Measurements from ENCODE around the gene MARVELD3. TPM values are rescaled to one million over a fixed set of nuclear protein-coding genes. Genes with fewer than 3 reads are reported as not detected.

Gene MARVELD3
- total RNA-seq, 1 experiment from 2014 or later, result 28.6 TPM

DNA sequence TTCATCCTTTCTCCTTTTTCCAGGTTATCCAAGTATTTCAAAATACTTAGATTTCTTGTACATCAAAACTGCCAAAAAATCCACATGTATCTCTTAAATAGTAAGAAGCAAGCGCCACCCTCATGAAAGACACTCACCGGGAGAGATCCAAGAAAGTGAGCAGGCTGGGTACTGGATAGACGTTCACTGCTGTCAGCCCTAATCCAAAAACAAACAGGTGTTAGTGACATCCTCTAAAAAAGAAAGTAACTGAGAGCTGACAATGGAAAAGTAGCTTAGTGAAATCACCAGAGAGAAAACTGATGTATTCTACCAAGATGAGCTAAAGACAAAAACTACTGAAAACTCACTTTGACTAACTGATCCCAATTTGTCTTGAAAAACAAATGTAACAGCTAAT, 46.1 kb downstream of the MARVELD3 start:
- H3K9me2 ChIP-seq (ENCODE audit: insufficient read depth), result no peaks in the 10 kb centered on the region
- ChIA-PET POLR2A (ENCODE audit: unreplicated experiment) (no interaction called here), CTCF (no interaction called here)
- BruUV-seq (replicated peaks), result no TSS peak
- no peaks in the 10 kb centered on the region for H3K79me2 ChIP-seq (ENCODE audit: low read depth)
- H3F3A ChIP-seq (ENCODE audit: insufficient read depth, low read depth), result peaks cover 10% of the 10 kb centered on the region; the same call in 1 of the 2 replicates
- intact Hi-C loops (cut with micrococcal nuclease; ENCODE audit: unreplicated experiment), result no loop called here
- no peaks in the 10 kb centered on the region for H3K9me3 ChIP-seq (ENCODE audit: insufficient read depth, low read depth)
- TF ChIP-seq, protein P1, sequence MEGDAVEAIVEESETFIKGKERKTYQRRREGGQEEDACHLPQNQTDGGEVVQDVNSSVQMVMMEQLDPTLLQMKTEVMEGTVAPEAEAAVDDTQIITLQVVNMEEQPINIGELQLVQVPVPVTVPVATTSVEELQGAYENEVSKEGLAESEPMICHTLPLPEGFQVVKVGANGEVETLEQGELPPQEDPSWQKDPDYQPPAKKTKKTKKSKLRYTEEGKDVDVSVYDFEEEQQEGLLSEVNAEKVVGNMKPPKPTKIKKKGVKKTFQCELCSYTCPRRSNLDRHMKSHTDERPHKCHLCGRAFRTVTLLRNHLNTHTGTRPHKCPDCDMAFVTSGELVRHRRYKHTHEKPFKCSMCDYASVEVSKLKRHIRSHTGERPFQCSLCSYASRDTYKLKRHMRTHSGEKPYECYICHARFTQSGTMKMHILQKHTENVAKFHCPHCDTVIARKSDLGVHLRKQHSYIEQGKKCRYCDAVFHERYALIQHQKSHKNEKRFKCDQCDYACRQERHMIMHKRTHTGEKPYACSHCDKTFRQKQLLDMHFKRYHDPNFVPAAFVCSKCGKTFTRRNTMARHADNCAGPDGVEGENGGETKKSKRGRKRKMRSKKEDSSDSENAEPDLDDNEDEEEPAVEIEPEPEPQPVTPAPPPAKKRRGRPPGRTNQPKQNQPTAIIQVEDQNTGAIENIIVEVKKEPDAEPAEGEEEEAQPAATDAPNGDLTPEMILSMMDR (conservative IDR thresholded peaks at IDR 0.05), result no peak
- TF ChIP-seq EZH2 (IDR thresholded peaks at IDR 0.05; ENCODE audit: low read depth), result no peak
- H2AFZ ChIP-seq, result no peak overlapping the region
- no peaks in the 10 kb centered on the region for H3K27me3 ChIP-seq (ENCODE audit: insufficient read depth, low read depth)
- H3K4me3 ChIP-seq, result no peak overlapping the region
- no peak overlapping the region for H3K27ac ChIP-seq
- DNase-seq, result no peak
- no peak overlapping the region for H3K4me2 ChIP-seq
- no peaks in the 10 kb centered on the region for H3K4me1 ChIP-seq (replicated peaks; ENCODE audit: insufficient read depth)
- no peaks in the 10 kb centered on the region; the same call in 1 of the 2 replicates for H3K36me3 ChIP-seq (ENCODE audit: low read depth)
- H4K20me1 ChIP-seq (ENCODE audit: insufficient read depth), result no peaks in the 10 kb centered on the region

DNA sequence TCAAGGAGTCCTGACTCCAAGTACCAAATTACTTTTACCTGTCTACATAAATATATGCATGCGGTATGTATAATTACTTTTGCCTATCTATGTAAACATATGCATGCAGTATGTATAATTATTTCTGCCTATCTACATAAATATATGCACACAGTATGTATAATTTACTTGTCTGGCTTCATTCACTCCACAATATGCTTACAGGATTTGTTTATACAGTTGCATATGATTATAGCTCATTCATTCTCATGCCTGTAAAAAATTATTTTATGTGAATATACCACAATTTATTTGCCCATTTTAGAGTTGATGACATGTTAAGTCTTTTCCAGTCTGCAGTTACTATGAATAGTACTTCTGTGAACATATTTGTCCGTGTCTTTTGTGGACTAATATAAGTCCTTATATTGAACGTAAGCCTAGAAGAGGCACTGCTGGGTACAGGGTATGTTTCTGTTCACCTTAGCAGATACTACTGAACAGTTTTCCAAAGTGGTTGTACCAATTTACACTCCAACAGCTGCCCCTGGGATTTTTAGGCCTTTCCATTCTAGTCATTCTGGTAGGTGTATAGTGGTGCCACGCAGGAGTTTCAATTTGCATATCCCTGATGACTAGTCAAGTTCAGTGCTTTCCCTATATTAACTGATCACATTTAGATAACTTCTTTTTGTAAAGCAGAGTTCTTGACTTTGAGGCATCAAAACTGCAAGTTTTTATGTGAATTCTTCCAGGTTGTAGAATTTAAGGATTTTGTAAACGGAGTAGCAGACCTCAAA, 47.0 kb downstream of the MARVELD3 start:
- Histone ChIP-seq H3K27me3 (ENCODE audit: insufficient read depth, low read depth) (no peaks in the 10 kb centered on the region), H3K4me3 (no peak overlapping the region), H3K4me1 (replicated peaks; ENCODE audit: insufficient read depth) (no peaks in the 10 kb centered on the region), H3K9me2 (ENCODE audit: insufficient read depth) (no peaks in the 10 kb centered on the region), H3K4me2 (no peak overlapping the region), H3F3A (ENCODE audit: insufficient read depth, low read depth) (peaks cover 10% of the 10 kb centered on the region; the same call in 1 of the 2 replicates), H2AFZ (no peak overlapping the region), H4K20me1 (ENCODE audit: insufficient read depth) (no peaks in the 10 kb centered on the region), H3K79me2 (ENCODE audit: low read depth) (no peaks in the 10 kb centered on the region), H3K27ac (no peak overlapping the region), H3K36me3 (ENCODE audit: low read depth) (no peaks in the 10 kb centered on the region; the same call in 1 of the 2 replicates), H3K9me3 (ENCODE audit: insufficient read depth, low read depth) (no peaks in the 10 kb centered on the region)
- DNase-seq, result no peak
- CTCF ChIA-PET, result no interaction called here
- intact Hi-C loops (cut with micrococcal nuclease; ENCODE audit: unreplicated experiment), result no loop called here
- BruUV-seq (replicated peaks), result no TSS peak
- POLR2A ChIA-PET (ENCODE audit: unreplicated experiment), result interaction anchor here (0.6 kb wide), 1 partner anchor 17 kb away, joined by 5 read pairs; no protein-coding TSS in a partner anchor
- TF ChIP-seq, protein P1 (conservative IDR thresholded peaks at IDR 0.05), result no peak
- TF ChIP-seq EZH2 (IDR thresholded peaks at IDR 0.05; ENCODE audit: low read depth), result no peak

DNA sequence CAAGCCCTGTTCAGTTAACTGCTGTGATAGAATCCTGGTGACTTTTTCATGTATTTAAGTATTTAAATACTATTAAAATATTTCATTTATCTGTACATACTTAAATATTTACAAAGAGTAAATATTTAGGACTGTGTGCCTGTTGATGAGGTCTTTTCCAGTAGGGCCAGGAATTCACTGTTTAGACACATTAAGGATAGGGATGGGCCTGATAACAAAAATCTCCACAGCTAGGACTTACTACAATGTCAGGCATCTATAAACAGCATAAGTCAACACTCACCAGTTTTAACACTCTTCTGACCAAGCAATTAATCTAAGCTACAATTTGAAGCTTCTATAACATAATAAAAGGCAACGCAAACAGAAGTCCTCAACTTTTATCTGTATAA, 47.6 kb downstream of the MARVELD3 start:
- Histone ChIP-seq H3F3A (ENCODE audit: insufficient read depth, low read depth) (peaks cover 10% of the 10 kb centered on the region; the same call in 1 of the 2 replicates), H3K27me3 (ENCODE audit: insufficient read depth, low read depth) (no peaks in the 10 kb centered on the region), H2AFZ (no peak overlapping the region), H3K36me3 (ENCODE audit: low read depth) (no peaks in the 10 kb centered on the region; the same call in 1 of the 2 replicates), H3K9me3 (ENCODE audit: insufficient read depth, low read depth) (no peaks in the 10 kb centered on the region), H3K9me2 (ENCODE audit: insufficient read depth) (no peaks in the 10 kb centered on the region), H3K4me2 (no peak overlapping the region), H3K27ac (no peak overlapping the region), H4K20me1 (ENCODE audit: insufficient read depth) (no peaks in the 10 kb centered on the region), H3K4me1 (replicated peaks; ENCODE audit: insufficient read depth) (no peaks in the 10 kb centered on the region), H3K79me2 (ENCODE audit: low read depth) (no peaks in the 10 kb centered on the region), H3K4me3 (no peak overlapping the region)
- TF ChIP-seq, protein P1 (conservative IDR thresholded peaks at IDR 0.05), result no peak
- no peak for TF ChIP-seq EZH2 (IDR thresholded peaks at IDR 0.05; ENCODE audit: low read depth)
- CTCF ChIA-PET, result no interaction called here
- POLR2A ChIA-PET (ENCODE audit: unreplicated experiment), result interaction anchor here (0.6 kb wide), 1 partner anchor 16 kb away, joined by 5 read pairs; no protein-coding TSS in a partner anchor
- intact Hi-C loops (cut with micrococcal nuclease; ENCODE audit: unreplicated experiment), result no loop called here
- DNase-seq, result no peak
- no TSS peak for BruUV-seq (replicated peaks)
